DOHH2 (cell line): Measurements from ENCODE around the gene MYBPH.

Source experiments
- CTCF ChIP-seq: fragments of 200-600 bp; sonication (generic); IDR thresholded peaks from one replicate; pipeline ENCODE4 v1.5.1; 2014; ENCODE audit warnings: antibody characterized with exemption, mild to moderate bottlenecking, low read depth, low read length; ENCODE audit not compliant: poor library complexity, severe bottlenecking
- EZH2phosphoT487 ChIP-seq: fragments of 200-600 bp; sonication (generic); IDR thresholded peaks from 2 replicates; pipeline ENCODE4 v1.6.1; 2017; ENCODE audit warnings: borderline replicate concordance, mild to moderate bottlenecking, antibody characterized with exemption, low read length, moderate library complexity, mixed read lengths

GRCh38 chr1:203188686-203189232, 13.1 kb upstream of the MYBPH start:
- no peak for TF ChIP-seq CTCF
- no peak for TF ChIP-seq EZH2phosphoT487
